ENCODE data around the gene DNM3.

DNM3 gene

DNA sequence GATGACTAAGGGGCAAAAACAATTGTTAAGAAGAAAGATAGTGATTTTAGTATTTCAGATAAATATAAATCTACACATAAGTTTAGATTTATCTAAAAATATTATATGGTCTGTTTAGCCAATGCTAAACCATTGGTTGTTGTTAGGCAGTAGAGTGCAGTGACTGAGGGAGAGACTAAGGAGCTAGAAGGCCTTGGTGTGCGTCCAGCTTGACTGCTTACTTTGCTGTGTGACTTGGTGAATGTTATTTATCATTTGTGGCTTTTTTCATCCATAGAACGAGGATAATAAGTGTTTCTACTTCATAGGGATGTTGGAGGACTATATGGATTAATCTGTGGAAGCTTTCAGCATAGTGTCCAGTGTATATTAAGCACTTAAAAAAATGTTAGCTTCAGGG is 314.5 kb downstream of the DNM3 start:
- H3K79me2 ChIP-seq (ENCODE audit: low read length) = no peaks in the 10 kb centered on the region
- H3K4me2 ChIP-seq (ENCODE audit: low read depth, low read length) = no peak overlapping the region
- no peak overlapping the region for H3K27ac ChIP-seq (ENCODE audit: low read length)
- no peaks in the 10 kb centered on the region for H3K36me3 ChIP-seq (replicated peaks; ENCODE audit: insufficient read depth, low read length)
- no peaks in the 10 kb centered on the region for H3K27me3 ChIP-seq (replicated peaks; ENCODE audit: insufficient read depth, low read length)
- H3K9ac ChIP-seq (ENCODE audit: low read length) = no peak overlapping the region
- H3K4me3 ChIP-seq (ENCODE audit: low read length) = no peak overlapping the region
- peaks cover 6% of the 10 kb centered on the region; the same call in 1 of the 2 replicates for H3K4me1 ChIP-seq (ENCODE audit: low read length)
- H3K9me2 ChIP-seq (replicated peaks; ENCODE audit: insufficient read depth, low read length) = no peaks in the 10 kb centered on the region
- H2AFZ ChIP-seq (ENCODE audit: low read length) = no peak overlapping the region
- TF ChIP-seq EZH2 (optimal IDR thresholded peaks at IDR 0.05; ENCODE audit: low read depth, low read length) = no peak
- TF ChIP-seq EZH2phosphoT487 (IDR thresholded peaks at IDR 0.05; ENCODE audit: low read length) = no peak
- TF ChIP-seq, protein P1, sequence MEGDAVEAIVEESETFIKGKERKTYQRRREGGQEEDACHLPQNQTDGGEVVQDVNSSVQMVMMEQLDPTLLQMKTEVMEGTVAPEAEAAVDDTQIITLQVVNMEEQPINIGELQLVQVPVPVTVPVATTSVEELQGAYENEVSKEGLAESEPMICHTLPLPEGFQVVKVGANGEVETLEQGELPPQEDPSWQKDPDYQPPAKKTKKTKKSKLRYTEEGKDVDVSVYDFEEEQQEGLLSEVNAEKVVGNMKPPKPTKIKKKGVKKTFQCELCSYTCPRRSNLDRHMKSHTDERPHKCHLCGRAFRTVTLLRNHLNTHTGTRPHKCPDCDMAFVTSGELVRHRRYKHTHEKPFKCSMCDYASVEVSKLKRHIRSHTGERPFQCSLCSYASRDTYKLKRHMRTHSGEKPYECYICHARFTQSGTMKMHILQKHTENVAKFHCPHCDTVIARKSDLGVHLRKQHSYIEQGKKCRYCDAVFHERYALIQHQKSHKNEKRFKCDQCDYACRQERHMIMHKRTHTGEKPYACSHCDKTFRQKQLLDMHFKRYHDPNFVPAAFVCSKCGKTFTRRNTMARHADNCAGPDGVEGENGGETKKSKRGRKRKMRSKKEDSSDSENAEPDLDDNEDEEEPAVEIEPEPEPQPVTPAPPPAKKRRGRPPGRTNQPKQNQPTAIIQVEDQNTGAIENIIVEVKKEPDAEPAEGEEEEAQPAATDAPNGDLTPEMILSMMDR (IDR thresholded peaks at IDR 0.05; ENCODE audit: low read length) = no peak
- H3K9me3 ChIP-seq (replicated peaks; ENCODE audit: insufficient read depth, low read length) = no peaks in the 10 kb centered on the region
- H3F3A ChIP-seq (ENCODE audit: insufficient read depth, low read length) = no peaks in the 10 kb centered on the region
- DNase-seq = no peak
- H4K20me1 ChIP-seq (ENCODE audit: insufficient read depth, low read length) = no peaks in the 10 kb centered on the region

DNA sequence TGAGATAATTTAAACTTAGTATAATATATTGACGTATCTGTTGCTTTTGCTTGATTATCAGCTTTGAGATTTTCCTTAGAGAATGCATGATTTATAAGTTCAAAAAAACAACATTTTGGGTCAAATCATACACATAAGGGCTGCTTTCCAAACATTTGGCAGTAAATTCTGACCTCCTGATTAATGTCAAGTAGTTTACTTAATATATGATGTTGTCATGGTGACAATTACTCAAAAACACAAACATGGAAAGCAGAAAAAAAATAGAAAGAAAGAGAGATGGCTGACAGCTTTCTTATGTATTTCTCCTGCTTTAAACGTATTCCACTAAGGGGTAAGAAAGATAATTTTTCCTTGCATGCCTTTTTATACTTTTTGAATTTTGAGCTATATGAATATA is 320.9 kb downstream of the DNM3 start:
- Histone ChIP-seq H3K27me3 (replicated peaks; ENCODE audit: insufficient read depth, low read length) (no peaks in the 10 kb centered on the region), H2AFZ (ENCODE audit: low read length) (no peak overlapping the region), H3K27ac (ENCODE audit: low read length) (no peak overlapping the region), H3F3A (ENCODE audit: insufficient read depth, low read length) (no peaks in the 10 kb centered on the region), H3K79me2 (ENCODE audit: low read length) (no peaks in the 10 kb centered on the region), H3K4me3 (ENCODE audit: low read length) (no peak overlapping the region), H3K9me3 (replicated peaks; ENCODE audit: insufficient read depth, low read length) (no peaks in the 10 kb centered on the region), H3K4me1 (ENCODE audit: low read length) (no peaks in the 10 kb centered on the region), H3K9me2 (replicated peaks; ENCODE audit: insufficient read depth, low read length) (no peaks in the 10 kb centered on the region), H3K36me3 (replicated peaks; ENCODE audit: insufficient read depth, low read length) (no peaks in the 10 kb centered on the region), H3K9ac (ENCODE audit: low read length) (no peak overlapping the region), H4K20me1 (ENCODE audit: insufficient read depth, low read length) (no peaks in the 10 kb centered on the region), H3K4me2 (ENCODE audit: low read depth, low read length) (no peak overlapping the region)
- no peak for DNase-seq
- TF ChIP-seq EZH2 (optimal IDR thresholded peaks at IDR 0.05; ENCODE audit: low read depth, low read length) = no peak
- TF ChIP-seq EZH2phosphoT487 (IDR thresholded peaks at IDR 0.05; ENCODE audit: low read length) = no peak
- TF ChIP-seq, protein P1 (IDR thresholded peaks at IDR 0.05; ENCODE audit: low read length) = no peak

DNA sequence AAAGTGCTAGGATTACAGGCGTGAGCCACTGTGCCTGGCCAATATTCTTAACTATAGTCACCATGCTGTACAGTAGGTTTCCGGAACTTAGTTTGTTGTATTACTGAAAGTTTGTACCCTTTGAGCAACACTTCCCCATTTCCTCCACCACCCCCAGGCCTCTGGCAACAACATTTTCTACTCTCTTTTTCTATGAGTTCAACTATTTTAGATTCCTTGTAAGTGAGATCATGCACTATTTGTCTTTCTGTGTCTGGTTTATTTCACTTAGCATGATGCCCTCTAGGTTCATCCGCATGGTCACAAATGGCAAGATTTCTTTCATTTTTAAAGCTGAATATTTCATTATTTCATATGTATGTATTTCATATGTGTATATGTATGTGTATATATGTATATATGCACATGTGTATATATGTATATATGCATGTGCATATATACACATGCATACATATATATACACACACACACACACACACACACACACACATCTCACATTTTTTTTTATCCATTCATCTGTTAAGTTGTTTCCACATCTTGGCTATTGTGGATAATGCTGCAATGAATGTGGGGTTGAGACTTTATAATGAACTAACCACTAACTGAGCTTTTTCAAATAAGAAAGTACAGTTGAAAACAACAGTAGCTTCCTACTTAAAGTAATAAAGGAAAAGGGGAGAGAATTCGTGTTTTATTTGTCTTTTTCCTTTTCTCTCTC is 322.4 kb downstream of the DNM3 start:
- no peaks in the 10 kb centered on the region for H3K79me2 ChIP-seq (ENCODE audit: low read length)
- H4K20me1 ChIP-seq (ENCODE audit: insufficient read depth, low read length) = no peaks in the 10 kb centered on the region
- no peak overlapping the region for H3K27ac ChIP-seq (ENCODE audit: low read length)
- TF ChIP-seq EZH2phosphoT487 (IDR thresholded peaks at IDR 0.05; ENCODE audit: low read length) (no peak), EZH2 (optimal IDR thresholded peaks at IDR 0.05; ENCODE audit: low read depth, low read length) (no peak)
- TF ChIP-seq, protein P1 (IDR thresholded peaks at IDR 0.05; ENCODE audit: low read length) = no peak
- no peaks in the 10 kb centered on the region for H3K36me3 ChIP-seq (replicated peaks; ENCODE audit: insufficient read depth, low read length)
- no peak for DNase-seq
- no peak overlapping the region for H3K4me3 ChIP-seq (ENCODE audit: low read length)
- no peaks in the 10 kb centered on the region for H3F3A ChIP-seq (ENCODE audit: insufficient read depth, low read length)
- H2AFZ ChIP-seq (ENCODE audit: low read length) = no peak overlapping the region
- no peak overlapping the region for H3K9ac ChIP-seq (ENCODE audit: low read length)
- no peaks in the 10 kb centered on the region for H3K4me1 ChIP-seq (ENCODE audit: low read length)
- no peak overlapping the region for H3K4me2 ChIP-seq (ENCODE audit: low read depth, low read length)
- H3K9me3 ChIP-seq (replicated peaks; ENCODE audit: insufficient read depth, low read length) = no peaks in the 10 kb centered on the region
- H3K9me2 ChIP-seq (replicated peaks; ENCODE audit: insufficient read depth, low read length) = no peaks in the 10 kb centered on the region
- H3K27me3 ChIP-seq (replicated peaks; ENCODE audit: insufficient read depth, low read length) = no peaks in the 10 kb centered on the region
